ENCODE results near the gene KIAA1614.
A peak's percentile ranks its signal among the peaks of the same experiment; 100 is the strongest.

Gene KIAA1614

DNA sequence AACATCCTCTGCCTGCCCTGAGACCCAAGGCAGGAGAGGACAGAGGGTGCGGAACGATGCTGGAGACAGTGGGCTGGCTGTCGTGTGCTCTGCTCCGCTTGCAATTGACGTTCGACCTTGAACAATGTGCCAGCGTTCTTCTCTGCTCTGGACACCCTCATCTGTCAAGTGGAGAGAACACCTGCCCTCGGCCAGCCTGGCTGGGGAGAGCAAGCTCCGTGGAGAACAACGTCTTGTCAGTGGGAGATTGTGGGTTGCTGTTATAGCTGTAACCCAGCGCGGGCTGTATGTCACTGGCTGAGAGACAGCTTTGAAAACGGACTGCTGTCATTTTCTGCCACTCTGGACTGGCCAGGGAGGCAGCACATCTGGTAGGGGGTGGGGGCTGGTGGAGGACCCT, 14.7 kb downstream of the KIAA1614 start:
- no peak for DNase-seq

DNA sequence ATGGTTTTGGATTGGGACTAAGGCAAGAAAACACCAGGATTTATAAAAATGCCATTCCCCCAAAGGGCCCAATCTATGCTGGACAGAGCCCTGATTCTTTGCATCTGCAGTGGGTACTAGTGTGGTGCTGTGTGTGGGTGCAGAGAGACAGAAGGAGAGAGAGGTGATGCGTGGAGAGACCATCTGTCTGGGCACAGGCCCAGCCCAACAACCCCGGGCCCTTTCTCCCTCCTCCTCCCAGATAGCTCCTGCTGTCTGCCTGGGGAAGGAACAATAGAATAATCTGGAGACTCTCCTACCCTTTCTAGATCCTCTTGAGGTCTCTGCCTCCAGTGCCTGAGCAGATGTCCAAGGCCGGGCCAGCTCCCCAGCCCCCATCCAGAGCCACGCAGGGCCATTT, 15.1 kb downstream of the KIAA1614 start:
- DNase-seq = no peak

DNA sequence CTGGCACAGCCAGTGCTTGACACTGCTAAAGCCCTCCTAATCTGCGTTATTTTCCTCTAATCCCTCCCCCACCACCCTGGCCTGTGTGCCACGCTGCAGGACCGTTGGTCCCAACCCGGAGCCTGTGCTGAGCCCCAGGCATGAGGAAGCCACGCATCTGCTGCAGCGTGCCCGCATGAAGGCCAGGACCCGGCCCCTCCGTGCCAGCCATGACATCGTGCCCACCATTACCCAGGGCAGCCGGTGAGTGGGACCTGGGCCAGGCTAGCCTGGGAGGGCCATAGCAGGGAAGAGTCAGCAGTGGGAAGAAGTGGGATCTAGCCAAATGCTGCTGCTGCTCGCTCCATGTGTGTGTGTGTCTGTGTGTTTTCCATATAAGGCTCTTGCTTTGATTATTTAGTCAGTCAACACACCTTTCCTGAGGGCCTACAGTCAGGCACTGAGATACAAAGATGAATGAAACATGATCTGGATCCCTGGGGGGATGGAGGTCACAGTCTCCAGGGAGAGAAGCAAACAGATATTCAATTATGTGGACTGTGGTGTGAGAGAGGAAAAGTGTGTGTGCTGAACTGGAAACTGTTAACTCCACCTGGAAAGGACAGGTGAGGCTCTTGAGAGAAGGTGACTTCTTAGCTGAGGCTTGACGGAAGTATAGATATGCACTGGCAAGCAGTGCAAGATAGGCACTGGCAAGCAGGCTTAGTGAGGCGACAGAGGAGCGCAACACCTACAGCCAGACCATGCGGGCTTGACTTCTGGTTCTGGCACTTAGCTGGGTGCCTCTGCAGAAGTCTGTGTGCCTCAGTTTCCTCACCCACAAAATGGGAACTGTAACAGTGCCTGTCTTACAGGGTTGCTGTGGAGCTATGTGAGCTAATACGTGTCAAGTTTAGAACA, 15.9 kb downstream of the KIAA1614 start:
- DNase-seq = no peak

DNA sequence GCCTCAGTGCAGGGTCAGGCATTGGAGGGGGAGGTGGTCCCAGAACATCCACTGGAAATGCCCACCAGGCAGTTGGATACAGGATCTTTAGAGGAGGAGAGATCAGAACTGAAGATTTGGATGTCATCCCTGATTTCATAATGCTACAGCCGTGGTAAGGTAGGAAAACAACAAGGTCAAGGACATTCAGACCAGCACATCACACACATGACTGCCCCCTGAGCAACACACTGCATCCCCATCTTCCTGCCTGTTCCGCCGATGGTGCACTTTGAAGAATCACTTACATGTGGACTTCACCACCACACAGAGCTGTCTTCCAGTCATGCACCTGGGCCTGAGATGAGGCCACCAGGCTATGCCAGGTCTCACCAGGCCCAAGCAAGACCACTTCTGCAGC, 16.7 kb downstream of the KIAA1614 start:
- no peak for DNase-seq

DNA sequence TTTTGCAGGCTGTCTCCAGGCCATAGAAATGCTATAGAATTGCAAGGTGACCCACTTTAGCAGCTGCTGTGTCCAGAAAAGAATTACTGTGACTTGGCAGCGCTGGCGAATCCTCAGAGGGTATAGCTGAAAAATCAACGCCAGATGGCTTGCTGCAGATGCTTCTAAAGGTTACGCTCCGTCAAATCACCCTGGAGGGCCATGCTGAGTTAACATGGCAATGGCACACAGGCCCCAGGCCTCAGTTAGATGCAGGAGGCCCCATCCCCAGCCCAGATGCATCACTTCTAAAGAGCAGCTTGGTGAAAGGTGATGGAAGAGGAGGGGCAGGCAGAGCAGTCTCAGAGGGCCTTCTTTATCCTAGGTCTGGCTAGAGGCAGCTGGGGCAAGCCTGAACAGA, 18.0 kb downstream of the KIAA1614 start:
- DNase-seq = no peak

DNA sequence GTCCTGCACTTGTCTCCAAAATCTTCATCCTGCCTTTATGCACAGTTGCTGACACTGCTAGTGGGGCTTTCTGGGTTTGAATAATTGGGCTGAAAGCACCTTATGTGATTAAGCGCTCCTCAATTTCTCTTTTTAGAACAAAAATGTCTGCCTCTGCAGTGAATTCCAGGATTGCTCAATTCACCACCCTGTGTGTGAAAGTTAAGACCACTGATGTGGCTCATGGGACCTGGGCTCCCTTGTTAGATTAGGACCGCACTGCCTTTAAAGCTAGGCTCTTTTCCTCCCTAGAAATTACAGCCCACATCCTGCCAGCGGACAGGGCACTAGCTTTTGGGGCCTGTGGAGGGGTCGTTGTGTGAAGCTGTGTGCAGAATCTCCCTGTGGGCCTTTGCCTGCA, 18.8 kb downstream of the KIAA1614 start:
- no peak for DNase-seq

DNA sequence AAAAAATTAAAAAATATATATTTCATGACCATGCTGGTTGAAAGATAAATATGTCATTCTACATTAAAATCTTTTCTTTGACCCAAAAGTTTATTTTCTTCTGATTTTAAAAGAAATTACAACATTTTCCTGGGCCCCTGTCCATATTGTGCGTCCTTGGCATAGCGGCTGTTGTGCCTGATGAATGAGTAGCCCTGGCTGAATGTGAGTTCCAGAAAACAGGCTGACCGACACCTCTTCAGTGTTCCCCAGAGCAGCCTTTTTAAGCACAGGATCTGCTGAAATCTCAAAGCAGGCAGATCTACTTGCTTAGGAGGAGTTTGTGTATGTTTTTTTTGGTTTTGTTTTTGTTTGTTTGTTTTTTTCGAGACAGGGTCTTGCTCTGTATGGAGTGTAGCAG, 19.7 kb downstream of the KIAA1614 start:
- no peak for DNase-seq

DNA sequence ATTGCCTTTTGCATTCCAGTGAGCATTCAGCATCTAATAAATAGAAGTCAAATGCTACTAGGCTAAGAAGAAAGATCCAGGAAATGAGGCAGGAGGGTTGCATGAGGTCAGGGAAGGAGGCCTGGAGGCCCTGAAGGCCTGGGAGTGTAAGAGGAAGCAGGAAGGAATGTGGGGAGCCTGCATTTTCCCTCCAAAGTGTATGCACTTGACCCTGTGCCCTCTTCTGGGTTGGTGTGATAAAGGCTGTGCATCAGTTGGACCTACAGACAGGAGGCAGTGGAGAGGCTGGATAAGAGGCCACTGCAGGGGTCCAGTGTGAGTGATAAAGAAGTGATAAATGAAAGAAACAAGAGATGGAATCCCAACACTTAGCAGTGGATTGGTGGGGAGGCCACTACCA, 20.4 kb downstream of the KIAA1614 start:
- DNase-seq = no peak

DNA sequence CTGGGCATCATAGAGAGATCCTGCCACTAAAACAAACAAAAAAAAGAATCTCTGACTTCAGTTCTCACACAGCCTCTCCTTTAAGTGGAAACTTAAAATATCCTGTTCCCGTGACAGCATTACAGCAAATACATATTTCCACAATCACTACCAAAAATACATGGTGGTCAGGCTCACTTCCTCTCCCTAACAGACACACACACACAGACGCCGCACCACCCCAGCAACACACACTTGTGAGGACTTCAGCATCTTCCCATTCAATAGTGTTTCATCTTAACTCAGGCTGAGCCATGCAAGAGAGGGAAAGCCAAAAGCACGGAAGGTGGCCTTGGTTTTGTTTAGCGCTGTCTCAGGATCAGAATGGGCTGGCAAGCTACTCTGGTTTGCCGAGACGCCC, 21.9 kb downstream of the KIAA1614 start:
- no peak for DNase-seq

DNA sequence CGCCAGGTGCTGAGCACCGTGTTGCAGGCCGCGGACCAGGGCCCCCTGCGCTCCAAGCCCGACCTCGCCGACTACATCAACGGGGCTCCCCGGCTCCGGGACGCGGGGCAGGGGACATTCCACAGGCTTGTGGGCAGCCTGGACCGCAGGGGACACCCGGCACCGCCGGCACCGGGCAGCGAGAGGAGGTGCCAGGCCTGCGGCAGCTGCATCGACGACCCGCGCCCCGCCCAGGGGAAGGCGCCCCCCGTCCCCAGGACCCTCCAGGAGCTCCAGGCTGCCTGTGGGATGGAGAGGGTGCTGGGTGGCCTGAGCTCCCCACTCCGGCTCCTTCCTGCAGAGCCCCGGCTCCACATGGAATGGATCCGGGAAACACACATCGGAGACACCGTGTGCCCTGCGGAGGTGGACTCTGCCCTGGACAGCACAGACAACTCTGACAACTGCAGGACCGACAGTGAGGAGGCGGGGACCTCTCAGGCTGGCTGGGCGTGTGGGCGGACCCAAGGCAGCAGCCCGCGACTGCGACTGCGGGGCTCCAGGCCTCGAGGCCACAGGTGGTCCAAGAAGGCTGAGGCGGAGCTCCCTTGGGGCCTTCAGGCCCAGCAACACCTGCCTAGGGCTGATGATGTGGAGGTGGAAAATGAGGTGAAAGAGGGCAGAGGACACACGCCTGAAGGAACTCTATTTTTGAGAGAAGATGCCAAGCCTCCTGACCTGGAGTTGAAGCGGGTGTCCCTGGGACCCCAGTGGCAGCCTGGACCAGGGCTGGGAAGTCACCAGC, 22.8 kb downstream of the KIAA1614 start:
- DNase-seq = no peak

DNA sequence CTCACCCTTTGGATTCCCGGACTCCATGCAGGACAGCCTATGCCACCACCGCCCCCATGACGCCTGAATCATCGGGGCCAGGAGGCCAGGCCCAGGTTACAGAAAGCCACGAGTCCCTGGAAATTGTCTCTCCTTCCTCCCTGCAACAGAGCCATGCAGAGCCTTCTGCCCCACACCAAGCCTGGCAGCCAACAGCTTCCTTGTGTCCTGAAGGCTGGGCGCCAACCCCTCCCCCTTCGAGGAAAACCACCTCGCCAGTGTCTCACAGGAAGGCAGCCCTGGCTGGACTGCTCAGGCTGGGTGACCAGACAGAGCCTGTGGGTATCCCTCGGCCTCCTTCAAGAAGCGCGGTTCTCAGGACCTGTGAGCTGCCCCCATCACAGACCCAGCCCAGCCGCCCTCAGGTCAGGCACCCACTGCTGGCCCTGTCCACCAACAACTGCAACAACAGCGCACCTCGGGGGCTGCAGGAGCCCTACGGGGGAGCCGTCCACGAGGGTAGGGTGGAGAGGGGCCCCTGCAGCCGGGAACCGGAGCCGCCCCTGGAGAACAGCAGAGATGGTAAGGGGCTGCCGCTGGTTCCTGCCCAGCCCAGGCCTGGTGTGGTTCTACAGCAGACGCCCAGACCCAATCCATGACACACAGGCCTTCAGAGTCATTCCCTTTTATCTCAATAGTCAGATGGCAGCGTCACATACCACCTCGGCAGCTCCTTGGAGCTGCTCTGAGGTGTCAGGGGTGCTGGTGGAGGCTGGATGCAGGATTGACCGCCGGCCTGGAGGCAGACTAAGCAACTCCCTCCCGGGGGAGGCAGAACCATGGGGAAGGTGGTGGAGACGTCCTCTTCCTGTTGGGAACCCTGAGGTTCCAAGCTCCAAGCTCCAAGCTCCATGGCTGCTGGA, 23.7 kb downstream of the KIAA1614 start:
- DNase-seq = no peak

DNA sequence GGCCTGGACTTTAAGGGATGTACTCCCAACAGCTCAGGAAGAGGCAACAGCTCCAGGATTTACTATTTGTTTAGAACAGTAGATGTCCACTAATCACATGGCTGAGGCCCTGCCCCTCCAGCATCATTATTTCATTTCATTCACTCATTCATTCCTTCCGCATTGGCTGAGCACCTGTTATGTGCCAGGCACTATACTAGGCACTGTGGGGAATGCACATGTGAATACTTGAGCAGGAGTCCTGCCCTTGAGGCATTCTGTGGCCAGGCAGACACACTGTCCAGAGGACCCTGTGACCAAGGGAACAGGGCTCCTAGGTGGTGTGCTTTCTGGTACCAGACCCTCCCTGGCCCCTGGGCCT, 24.3 kb downstream of the KIAA1614 start:
- DNase-seq = no peak

DNA sequence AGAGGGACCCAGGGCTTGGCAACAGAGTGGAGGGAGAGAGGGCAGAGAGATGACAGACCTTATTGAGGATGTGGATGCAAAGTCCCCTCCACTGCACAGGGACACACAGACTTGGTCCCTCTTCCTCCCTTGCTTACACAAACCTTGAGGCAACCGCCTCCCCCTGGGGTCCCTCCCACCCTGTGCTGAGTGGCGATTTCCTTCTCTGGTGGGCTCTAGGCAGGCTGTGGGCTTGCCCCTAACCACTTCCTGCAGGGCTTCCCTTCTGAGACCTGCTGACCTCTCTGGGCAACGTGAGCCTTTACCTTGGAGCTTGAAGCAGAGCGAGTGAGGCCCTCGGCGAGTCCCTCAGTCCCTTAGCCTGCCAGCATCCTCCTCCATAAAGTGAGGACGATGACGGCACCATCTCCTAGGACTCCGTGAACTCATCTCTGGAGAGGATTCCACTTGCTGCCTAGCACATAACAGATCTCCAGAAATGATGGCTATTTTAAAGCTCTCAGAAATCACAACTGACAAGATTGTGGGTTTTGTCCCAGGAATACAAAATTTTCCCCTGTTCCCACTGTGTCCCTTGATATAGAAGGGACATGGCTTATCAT, 25.0 kb downstream of the KIAA1614 start:
- no peak for DNase-seq

DNA sequence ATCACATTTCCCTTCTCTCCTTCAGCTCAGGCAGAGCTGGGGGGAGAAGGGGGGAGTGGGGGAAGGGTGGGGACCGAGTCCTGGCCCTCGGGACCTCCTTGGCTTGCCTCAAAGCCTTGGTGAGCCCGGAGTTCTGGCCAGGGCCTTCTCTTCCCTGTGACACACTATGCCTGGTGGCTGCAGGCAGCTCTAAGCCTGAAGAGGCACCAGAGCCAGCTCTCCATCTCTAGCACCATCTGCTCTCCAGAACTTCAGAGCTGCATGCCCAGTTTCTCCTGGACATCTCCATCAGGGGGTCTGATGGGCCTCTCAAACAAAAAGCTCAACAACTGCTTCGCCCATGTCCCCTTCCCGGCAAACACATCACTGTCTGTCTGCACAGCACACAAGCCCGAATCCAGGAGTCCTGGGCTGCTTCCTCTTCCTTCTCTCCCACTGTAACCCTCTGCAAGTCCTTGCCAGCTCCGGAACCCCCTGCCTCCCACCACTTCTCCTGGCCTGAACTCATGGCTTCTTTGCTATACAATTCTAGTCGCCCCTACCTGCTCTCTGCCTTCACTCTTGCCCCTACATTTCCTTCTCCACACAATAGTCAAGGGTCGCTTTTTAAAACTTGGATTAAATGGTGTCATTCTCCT, 26.5 kb downstream of the KIAA1614 start:
- DNase-seq = no peak

DNA sequence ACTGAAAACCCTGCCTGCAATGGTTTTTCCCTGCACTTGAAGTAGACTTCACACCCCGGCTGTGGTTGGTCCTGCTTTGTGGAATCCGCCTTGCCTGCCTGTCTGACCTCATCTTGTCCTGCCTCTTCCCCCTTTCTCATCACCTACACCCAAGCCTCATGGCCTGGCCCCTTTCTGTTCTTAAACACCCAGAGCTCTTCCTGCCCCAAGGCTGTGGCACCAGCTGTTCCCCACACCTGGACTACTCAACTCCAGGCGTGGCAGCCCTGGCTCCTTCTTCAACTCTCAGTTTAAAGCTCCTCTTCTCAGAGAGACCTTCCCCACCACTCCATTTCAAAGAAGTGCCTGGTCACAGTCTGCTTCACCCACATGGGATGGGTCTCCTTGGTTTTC, 27.0 kb downstream of the KIAA1614 start:
- DNase-seq = no peak

DNA sequence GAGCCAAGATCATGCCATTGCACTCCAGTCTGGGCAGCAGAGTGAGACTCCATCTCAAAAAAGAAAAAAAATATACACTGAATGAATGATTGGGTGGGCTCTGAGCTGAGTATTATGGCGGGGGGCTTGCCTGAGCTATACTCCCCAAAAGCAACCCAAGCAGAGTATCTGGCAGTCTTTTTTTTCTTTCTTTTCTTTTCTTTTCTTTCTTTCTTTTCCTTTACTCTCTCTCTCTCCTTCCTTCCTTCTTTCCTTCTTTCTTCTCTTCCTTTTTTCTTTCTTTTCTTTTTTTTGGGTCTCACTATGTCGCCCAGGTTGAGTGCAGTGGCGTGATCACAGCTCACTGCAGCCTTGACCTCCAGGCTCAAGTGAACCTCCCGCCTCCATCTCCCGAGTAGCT, 27.7 kb downstream of the KIAA1614 start:
- no peak for DNase-seq

DNA sequence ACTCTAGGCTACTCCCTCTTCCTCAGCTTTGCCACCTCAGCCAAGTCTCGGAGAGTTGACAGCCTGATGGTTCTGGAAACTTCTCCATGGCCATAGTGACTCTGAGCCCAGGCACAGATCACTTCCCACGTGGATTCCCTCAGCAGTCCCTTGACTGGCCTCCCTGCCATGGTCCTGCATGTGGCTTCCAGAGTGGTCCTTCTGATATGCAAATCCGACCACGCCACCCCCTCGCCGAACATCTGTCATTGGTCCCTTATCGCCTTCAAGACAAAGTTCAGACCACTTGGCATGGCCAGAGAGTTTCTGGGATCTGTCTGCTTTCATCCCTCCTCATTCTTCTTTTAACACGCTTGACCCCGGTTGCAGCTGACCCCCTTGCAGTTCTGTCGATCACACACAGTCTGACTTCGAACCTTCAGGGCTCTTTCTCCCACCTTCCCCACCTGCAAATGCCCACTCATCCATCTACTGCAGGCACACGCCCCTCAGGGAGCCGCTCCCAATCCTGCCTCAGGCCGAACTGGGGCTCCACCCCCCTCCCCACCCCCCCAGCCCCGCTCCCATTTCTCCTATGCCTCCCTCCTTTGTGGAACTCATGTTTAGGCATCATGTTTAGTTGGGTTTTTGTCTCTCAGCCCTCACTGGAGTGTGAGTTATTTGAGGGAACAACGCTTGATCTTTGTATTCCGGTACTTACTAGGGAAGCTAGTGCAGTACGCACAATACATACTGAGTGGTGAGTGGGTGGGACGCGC, 29.0 kb downstream of the KIAA1614 start:
- DNase-seq = no peak

DNA sequence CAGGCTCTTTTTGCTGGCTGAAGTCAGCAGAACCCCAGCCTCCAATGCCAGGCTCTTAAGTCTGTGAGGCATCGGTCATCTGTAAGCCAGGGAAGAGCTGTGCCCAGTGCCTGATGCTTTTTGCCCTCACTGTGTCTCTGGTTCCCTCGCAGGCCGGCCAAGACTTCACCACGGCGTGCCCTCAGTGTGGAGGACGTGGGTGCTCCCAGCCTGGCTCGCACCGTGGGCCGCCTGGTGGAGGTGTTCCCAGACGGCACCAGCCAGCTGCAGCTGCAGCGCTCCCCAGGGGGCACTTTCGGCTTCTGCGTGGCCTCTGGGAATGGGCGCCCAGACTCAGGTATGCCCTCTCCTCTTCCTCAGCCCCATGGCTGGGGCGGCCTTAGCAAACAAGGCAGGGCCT, 32.5 kb downstream of the KIAA1614 start:
- DNase-seq = no peak

DNA sequence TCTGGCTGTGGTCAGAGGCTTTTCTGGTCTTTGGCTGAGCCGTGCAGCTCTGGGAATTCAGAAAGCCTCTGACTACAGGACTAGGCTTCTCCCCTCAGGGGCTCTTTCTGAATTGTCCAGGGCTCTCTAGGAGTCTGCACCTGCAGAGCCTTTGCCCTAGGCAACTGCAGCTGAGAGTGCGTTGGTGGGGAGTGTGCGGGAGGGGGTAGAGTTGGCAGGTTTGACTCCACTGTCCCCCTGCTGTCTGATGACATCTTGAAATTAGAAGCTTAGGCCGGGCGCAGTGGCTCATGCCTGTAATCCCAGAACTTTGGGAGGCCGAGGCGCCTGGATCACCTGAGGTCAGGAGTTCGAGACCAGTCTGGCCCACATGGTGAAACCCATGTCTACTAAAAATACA, 32.9 kb downstream of the KIAA1614 start:
- no peak for DNase-seq

DNA sequence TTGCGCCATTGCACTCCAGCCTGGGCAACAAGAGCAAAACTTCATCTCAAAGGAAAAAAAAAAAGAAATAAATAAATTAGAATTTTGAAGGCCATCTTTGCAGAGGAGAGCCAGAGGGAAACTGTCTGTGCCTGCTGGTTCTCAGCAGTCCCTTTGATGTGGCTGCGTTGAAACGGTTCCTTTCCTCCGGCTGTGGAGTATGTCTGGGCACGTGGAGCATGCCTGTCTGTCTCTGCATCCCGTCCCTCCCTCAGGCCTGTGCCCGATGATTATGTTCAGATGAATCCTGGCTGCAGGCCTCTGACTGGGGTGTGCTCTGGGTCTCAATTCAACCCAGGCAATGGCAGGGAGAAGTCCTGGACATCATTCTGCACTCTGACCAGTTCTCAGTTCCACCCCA, 33.4 kb downstream of the KIAA1614 start:
- peak; percentile 8 for DNase-seq

Data from CD4-positive, alpha-beta T cell treated with Interleukin-6 for 4 hours (primary cell).